AML-193 (cell line): ENCODE data around the gene NBPF12.
"Not testable (repeated sequence)": the region's sequence is repeated elsewhere in the genome, so short reads cannot be mapped to it uniquely, and the experiment has no call there.

Experiments
- DNase-seq, 2 experiments: peaks; one replicate each; lab custom pipeline; 2025; lab: John Stamatoyannopoulos, UW

Gene NBPF12

GRCh38 chr1:146986450-146986849, 48.3 kb downstream of the NBPF12 start:
- not testable (repeated sequence) for DNase-seq

- not testable (repeated sequence) for DNase-seq
These were observed 49.4 kb downstream of the NBPF12 start for GRCh38 chr1:146987502-146987901.

DNA sequence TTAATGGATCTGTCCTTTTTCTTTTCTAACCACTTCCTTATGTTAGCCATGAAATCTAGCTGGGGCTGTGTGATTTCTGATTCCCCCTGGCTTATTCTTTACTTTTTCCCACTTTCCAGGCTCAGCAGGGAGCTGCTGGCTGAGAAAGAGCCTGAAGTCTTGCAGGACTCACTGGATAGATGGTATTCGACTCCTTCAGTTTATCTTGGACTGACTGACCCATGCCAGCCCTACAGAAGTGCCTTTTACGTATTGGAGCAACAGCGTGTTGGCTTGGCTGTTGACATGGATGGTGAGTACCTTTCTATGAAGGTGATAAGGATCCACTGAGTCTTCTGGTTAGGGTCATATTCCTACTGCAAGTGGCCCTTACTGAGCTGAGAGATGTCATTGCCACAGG, 51.3 kb downstream of the NBPF12 start:
- not testable (repeated sequence) for DNase-seq

GRCh38 chr1:147008495-147008894, 70.4 kb downstream of the NBPF12 start:
- not testable (repeated sequence) for DNase-seq

DNA sequence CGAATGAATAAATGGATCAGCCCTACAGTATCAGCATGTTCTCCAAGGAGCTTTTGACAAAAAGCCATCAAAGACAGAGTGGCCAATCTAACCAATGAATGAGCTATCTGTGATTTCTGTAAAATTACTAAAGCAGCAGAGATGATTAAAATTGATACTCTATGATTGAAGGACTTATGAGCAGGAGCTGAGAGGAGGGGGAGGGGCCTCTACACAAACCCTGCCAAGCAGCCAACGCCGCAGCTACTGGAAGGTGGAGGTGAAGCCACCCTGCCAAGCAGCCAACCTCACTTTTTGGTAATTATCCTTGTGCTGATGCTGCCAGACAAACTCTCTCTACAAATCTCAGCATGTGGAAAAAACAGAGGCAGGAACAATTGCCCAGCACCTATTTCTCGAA, 88.9 kb downstream of the NBPF12 start:
- not testable (repeated sequence) for DNase-seq

- not testable (repeated sequence) for DNase-seq
These were observed 92.0 kb downstream of the NBPF12 start for GRCh38 chr1:147030066-147030653.

- DNase-seq: no peak
These were observed 101.8 kb downstream of the NBPF12 start for GRCh38 chr1:147039916-147040315.

GRCh38 chr1:147042891-147043290, 104.8 kb downstream of the NBPF12 start:
- DNase-seq: not testable (repeated sequence)

DNA sequence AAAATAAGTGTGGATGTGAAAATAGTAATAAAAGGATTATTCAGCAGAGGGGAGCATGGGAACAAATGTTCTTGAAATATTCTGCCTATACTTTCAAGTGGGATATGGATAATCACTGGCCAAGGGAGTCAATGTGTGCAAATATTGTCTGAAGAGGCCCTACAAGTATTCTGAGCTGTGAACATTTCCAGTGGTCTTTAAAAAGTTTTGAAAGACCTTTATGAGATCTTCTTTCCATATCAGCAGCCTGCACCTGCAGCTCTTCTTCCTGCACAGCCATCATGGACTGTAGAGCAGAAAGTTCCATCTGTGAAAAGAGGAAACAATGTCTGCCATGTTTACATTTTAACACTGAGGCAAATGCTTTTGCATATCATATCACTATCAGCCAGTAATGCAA, 106.4 kb downstream of the NBPF12 start:
- not testable (repeated sequence) for DNase-seq
